ENCODE results near the gene CREBBP. TPM values are rescaled to one million over a fixed set of nuclear protein-coding genes. Genes with fewer than 3 reads are reported as not detected.

CREBBP gene
- total and polyA plus RNA-seq, 2 donors (not counting 3 experiments of a cell fraction or from before 2014, with no cell fraction given) = 13.8 to 72.7 TPM

- dilution Hi-C loops (cut with MboI; ENCODE audit: extremely low pct_ligation_motif_present, low sequenced_read_pairs) = no loop called here
- Histone ChIP-seq H3K9me1 (replicated peaks; ENCODE audit: control insufficient read depth, extremely low read depth, insufficient read depth, low read length) (no peaks in the 10 kb centered on the region), H3K4me3 (replicated peaks in 1 of 3; ENCODE audit: insufficient read depth in 1 of 3, low read depth in 1 of 3, low read length in 3 of 3) (no peak overlapping the region), H3K27ac (ENCODE audit: insufficient read depth, low read depth, low read length) (no peak overlapping the region), H3K27me3 (ENCODE audit: control insufficient read depth in 2 of 2, insufficient read depth in 2 of 2, low read length in 2 of 2) (no peaks in the 10 kb centered on the region), H3K4me2 (ENCODE audit: insufficient read depth, low read length) (no peak overlapping the region), H2AFZ (ENCODE audit: low read depth, low read length) (no peak overlapping the region), H3K4me1 (ENCODE audit: control insufficient read depth, extremely low read depth, insufficient read depth, low read length) (no peaks in the 10 kb centered on the region), H3K36me3 (ENCODE audit: control insufficient read depth in 2 of 2, extremely low read depth in 1 of 2, insufficient read depth in 2 of 2, low read length in 2 of 2) (peaks cover 5 to 16% of the 10 kb centered on the region in 2 experiments), H3K79me2 (ENCODE audit: control insufficient read depth, insufficient read depth, low read length) (peaks cover 77% of the 10 kb centered on the region), H3K9me3 (replicated peaks; ENCODE audit: control insufficient read depth, insufficient read depth, low read length) (no peaks in the 10 kb centered on the region), H4K20me1 (replicated peaks; ENCODE audit: control insufficient read depth, extremely low read depth, insufficient read depth, low read length) (peaks cover 26% of the 10 kb centered on the region), H3K9ac (replicated peaks; ENCODE audit: extremely low read depth, insufficient read depth, low read length) (no peak overlapping the region)
- FAIRE-seq (no peak), DNase-seq (ENCODE audit: low read depth, low spot score) (no peak)
- intact Hi-C loops (cut with micrococcal nuclease) = no loop called here
- ChIA-PET CTCF (no interaction called here), POLR2A (no interaction called here)
- BruUV-seq (replicated peaks) = no TSS peak
- no peak for TF ChIP-seq POLR2AphosphoS5 (IDR thresholded peaks at IDR 0.05; ENCODE audit: insufficient read depth, low read depth, low read length)
- TF ChIP-seq CTCF (IDR thresholded peaks at IDR 0.05; ENCODE audit: extremely low read depth in 1 of 2, insufficient read depth in 1 of 2, low read depth in 1 of 2, low read length in 2 of 2) = no peak
- TF ChIP-seq GATA2 (IDR thresholded peaks at IDR 0.05; ENCODE audit: insufficient read depth, insufficient read length, low read depth, low read length) = no peak
- no peak for TF ChIP-seq POLR2A (IDR thresholded peaks at IDR 0.05; ENCODE audit: low read depth, low read length)
- TF ChIP-seq EZH2 (IDR thresholded peaks at IDR 0.05; ENCODE audit: borderline replicate concordance, low read depth, low read length, severe bottlenecking) = no peak
- no peak for TF ChIP-seq JUN (IDR thresholded peaks at IDR 0.05; ENCODE audit: borderline replicate concordance, insufficient read depth, insufficient read length, low read depth)
- TF ChIP-seq MYC (IDR thresholded peaks at IDR 0.05; ENCODE audit: low read depth, low read length) = no peak
- no peak for TF ChIP-seq FOS (IDR thresholded peaks at IDR 0.05; ENCODE audit: borderline replicate concordance, insufficient read depth, low read length)
- no peak for TF ChIP-seq MAX (IDR thresholded peaks at IDR 0.05; ENCODE audit: insufficient read depth, insufficient read length)
Measured at GRCh38 chr16:3846595-3847091, 33.9 kb downstream of the CREBBP start.

Measured in endothelial cell of umbilical vein (primary cell).